ENCODE data around the gene HOXD4.

Gene HOXD4

DNA sequence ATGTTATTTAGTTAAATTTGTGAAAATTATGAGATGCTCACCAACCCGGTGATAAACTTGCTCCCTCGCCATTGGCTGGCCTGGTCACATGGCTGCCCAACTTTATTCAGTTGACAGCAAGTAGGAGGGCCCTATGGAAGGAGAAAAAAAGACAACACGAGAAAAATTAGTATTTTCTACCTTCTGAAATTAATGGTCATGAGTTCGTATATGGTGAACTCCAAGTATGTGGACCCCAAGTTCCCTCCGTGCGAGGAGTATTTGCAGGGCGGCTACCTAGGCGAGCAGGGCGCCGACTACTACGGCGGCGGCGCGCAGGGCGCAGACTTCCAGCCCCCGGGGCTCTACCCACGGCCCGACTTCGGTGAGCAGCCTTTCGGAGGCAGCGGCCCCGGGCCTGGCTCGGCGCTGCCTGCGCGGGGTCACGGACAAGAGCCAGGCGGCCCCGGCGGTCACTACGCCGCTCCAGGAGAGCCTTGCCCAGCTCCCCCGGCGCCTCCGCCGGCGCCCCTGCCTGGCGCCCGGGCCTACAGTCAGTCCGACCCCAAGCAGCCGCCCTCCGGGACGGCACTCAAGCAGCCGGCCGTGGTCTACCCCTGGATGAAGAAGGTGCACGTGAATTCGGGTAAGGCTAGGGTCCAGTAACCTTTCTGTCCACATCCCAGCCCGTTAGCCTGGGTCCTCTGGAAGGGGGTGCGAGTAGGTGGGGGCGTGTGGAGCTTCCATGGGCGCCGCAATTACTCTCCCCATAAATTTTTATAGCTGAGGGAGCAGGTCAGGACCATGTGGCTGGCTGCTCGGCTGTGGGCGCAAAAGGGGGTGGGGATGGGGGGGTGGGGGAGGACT, at the start of gene HOXD4:
Gene HOXD4 (plus strand): TSS at position 109 of the 846 bp plus-strand sequence. CDS start 84 bp downstream, at position 193.
- no peaks in the 10 kb centered on the region for H3K36me3 Mint-ChIP-seq (ENCODE audit: low read depth)
- H3K27me3 Mint-ChIP-seq (ENCODE audit: low read depth), result peaks cover 90% of the 10 kb centered on the region
- no peak within 1 kb of the TSS for H3K27ac Mint-ChIP-seq
- no peaks in the 10 kb centered on the region for H3K9me3 Mint-ChIP-seq
- H3K4me3 Mint-ChIP-seq, result no peak within 1 kb of the TSS
- DNase-seq (ENCODE audit: low spot score), result no peak
- H3K4me1 Mint-ChIP-seq (ENCODE audit: low read depth), result no peaks in the 10 kb centered on the region

DNA sequence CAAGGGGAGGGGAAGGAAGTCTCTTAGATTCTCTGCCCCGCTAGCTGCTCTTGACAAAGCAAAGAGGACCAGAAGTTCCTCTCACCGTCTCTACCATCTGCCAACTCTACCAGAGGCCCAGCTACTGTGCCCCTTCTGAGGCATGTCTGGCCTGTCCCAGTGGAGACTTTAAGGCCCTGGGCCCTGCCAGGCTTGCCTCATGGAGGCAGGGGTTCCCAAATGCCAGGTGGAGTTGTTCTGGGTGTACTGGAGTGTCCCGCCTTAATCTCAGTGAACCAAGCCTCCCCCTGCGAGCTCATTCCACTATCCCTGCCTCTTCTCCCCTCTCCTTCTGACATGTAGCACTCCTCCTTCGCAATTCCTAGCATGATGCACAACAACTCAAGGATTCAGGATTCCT, 49.5 kb upstream of the HOXD4 start:
- H3K4me3 Mint-ChIP-seq, result no peak overlapping the region
- no peaks in the 10 kb centered on the region for H3K9me3 Mint-ChIP-seq
- peaks cover 95% of the 10 kb centered on the region for H3K27me3 Mint-ChIP-seq (ENCODE audit: low read depth)
- no peak overlapping the region for H3K27ac Mint-ChIP-seq
- DNase-seq (ENCODE audit: low spot score), result no peak
- H3K4me1 Mint-ChIP-seq (ENCODE audit: low read depth), result peaks cover 7% of the 10 kb centered on the region
- peaks cover 3% of the 10 kb centered on the region for H3K36me3 Mint-ChIP-seq (ENCODE audit: low read depth)

DNA sequence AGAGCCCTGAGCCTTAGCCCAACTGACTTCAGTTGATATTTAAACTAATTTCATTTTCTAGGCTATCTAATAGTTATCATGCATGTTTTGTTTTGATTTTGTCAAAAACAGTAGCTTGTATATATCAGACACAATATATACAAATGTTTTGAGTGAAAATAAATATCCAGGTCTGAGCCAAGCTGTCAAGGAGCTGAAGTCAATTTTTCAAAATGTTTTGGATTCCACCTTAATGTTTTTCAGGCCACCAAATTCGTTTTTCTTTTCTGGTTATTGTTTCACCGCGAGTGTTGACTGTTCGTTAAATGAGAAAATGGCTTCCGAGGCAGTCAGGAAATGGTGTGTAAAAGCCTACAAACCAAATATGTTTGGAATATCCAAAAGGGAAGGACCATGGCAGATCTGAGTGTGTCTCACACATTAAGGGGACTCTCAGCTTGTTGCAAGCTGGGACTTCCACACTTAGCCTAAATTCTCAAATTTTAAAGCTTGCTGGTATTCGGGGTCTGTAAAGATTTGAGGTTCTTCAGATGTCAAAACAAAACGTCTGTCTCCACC, 49.0 kb upstream of the HOXD4 start:
- DNase-seq (ENCODE audit: low spot score), result no peak
- Mint-ChIP-seq H3K9me3 (no peaks in the 10 kb centered on the region), H3K27ac (no peak overlapping the region), H3K4me3 (no peak overlapping the region), H3K4me1 (ENCODE audit: low read depth) (peaks cover 7% of the 10 kb centered on the region), H3K36me3 (ENCODE audit: low read depth) (peaks cover 3% of the 10 kb centered on the region), H3K27me3 (ENCODE audit: low read depth) (peaks cover 93% of the 10 kb centered on the region)

DNA sequence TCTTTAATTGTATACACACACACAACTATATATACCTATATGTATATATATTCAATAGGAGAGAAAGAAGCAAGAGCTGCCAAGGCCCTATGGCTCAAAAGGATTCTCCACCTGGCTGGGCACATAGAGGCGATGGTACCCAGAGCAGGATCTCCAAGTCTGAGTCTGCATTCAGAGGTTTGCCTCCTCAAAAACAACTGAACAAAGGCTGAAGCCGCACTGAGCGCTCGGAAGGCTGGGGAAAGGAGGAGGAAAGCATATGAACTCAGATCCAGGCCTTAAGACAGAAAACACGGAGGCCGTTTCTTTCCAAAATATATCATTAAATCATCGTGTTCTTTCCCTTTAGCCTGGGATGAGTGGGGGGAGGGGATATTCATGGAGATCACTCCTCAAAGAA, 48.2 kb upstream of the HOXD4 start:
- H3K27me3 Mint-ChIP-seq (ENCODE audit: low read depth), result peaks cover 84% of the 10 kb centered on the region

DNA sequence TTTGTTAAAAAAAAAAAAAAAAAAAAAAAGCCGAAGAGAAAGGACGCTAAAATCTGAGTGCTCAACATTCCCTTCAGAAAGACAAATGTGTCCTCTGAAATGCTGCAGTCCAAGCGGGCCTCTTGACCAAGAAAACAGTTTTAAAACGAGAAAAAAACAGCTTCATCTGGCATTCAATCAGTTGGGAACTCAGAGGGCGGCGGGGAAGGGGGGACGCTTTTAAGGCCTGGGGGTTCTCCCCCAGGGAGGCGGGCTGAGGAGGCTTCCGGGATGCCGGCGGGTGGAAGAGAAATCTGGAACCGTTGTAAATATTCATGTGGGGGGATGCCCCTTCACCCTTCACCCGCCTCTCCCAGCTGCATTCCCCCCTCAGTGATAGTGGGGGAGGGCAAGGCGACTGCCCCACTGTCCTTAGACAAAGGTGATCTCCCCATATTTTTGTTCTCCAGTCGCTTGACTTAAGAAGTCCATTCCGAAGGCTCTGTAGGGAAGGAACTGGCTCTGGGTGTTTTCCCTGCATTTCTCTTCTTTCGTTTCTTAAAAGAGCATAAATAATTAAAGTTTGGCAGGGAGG, 47.5 kb upstream of the HOXD4 start:
- no peaks in the 10 kb centered on the region for H3K9me3 Mint-ChIP-seq
- peaks cover 83% of the 10 kb centered on the region for H3K27me3 Mint-ChIP-seq (ENCODE audit: low read depth)
- peaks cover 3% of the 10 kb centered on the region for H3K36me3 Mint-ChIP-seq (ENCODE audit: low read depth)
- no peak overlapping the region for H3K27ac Mint-ChIP-seq
- H3K4me3 Mint-ChIP-seq, result no peak overlapping the region
- H3K4me1 Mint-ChIP-seq (ENCODE audit: low read depth), result peaks cover 3% of the 10 kb centered on the region
- no peak for DNase-seq (ENCODE audit: low spot score)

More for the DNA sequence above, 48.2 kb upstream of the HOXD4 start:
- Mint-ChIP-seq H3K4me3 (no peak overlapping the region), H3K9me3 (no peaks in the 10 kb centered on the region), H3K27ac (no peak overlapping the region), H3K4me1 (ENCODE audit: low read depth) (peaks cover 3% of the 10 kb centered on the region), H3K36me3 (ENCODE audit: low read depth) (peaks cover 3% of the 10 kb centered on the region)
- no peak for DNase-seq (ENCODE audit: low spot score)

DNA sequence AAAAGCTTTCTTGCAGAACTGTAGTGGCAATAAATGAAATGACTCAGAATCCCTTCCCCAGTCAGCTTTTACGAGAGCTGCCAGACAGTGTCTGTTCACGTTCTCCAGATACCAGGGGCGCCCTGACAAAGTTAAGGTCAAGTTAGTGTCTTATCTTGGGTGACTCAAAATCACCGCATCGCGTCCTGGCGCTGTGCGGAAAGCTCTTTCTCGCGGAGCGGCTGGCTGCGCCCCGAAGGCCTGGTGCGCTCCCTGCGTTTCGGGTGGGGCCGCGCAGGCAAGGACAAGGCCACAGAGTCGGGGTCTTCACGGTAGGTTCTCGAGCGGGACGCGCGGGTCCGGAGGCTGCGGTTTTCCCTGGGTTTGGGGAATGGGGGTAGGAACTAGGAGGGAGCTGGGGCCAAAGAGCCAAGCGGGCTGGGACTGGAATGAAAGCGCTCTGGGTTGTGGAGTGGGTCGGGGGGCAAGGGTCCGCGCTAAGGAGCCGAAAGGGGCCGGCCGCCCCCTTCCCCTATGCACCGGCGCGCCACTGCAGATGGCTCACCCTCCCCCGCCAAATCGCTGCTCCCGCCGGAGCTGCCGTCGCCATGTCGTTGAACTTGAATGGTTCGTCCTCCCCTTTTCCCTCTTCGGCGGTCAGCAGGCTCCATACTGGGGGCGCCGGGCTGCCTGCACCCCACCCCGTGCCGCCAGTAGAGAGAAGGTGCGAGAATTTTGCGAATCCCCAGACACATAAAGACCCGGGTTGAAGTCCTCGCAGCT, 46.9 kb upstream of the HOXD4 start:
- Mint-ChIP-seq H3K36me3 (ENCODE audit: low read depth) (peaks cover 3% of the 10 kb centered on the region), H3K4me3 (no peak overlapping the region), H3K27me3 (ENCODE audit: low read depth) (peaks cover 83% of the 10 kb centered on the region), H3K4me1 (ENCODE audit: low read depth) (peaks cover 5% of the 10 kb centered on the region), H3K9me3 (peaks cover 3% of the 10 kb centered on the region), H3K27ac (peak overlapping the region; percentile 73)
- no peak for DNase-seq (ENCODE audit: low spot score)

DNA sequence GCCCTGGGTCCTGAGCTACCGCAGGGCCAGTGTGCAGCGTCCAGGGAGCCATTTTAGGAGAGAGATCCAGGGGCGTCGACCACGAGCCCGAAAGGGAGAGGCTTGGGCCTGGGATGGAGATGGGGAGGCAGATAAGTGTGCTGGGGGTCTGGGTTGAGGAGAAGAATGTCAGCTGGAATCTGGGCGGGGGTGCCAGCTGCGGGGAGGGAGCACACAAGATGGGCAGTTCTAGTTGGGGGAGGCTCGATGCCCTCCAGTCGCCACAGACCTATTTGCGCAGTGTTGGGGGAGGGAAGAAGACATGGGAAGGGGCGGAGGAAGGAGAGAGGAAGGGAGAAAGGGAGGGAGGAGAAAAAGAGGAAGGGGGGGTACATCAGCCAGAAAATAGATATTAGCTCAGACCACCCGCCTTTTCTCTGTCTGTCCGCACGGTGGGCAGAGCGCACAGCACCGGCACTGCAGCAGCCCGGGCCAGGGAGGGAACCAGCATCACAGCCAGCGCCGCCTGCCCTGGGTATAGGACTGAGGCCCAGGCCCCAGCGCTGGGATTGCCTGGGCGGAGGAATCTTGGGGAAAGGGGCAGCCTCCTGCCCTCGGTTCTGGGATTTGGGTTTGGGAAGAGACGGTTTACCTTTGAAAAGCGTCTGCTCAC, 46.1 kb upstream of the HOXD4 start:
- peak overlapping the region; percentile 73 for H3K27ac Mint-ChIP-seq
- H3K4me1 Mint-ChIP-seq (ENCODE audit: low read depth), result peaks cover 5% of the 10 kb centered on the region
- no peak for DNase-seq (ENCODE audit: low spot score)

DNA sequence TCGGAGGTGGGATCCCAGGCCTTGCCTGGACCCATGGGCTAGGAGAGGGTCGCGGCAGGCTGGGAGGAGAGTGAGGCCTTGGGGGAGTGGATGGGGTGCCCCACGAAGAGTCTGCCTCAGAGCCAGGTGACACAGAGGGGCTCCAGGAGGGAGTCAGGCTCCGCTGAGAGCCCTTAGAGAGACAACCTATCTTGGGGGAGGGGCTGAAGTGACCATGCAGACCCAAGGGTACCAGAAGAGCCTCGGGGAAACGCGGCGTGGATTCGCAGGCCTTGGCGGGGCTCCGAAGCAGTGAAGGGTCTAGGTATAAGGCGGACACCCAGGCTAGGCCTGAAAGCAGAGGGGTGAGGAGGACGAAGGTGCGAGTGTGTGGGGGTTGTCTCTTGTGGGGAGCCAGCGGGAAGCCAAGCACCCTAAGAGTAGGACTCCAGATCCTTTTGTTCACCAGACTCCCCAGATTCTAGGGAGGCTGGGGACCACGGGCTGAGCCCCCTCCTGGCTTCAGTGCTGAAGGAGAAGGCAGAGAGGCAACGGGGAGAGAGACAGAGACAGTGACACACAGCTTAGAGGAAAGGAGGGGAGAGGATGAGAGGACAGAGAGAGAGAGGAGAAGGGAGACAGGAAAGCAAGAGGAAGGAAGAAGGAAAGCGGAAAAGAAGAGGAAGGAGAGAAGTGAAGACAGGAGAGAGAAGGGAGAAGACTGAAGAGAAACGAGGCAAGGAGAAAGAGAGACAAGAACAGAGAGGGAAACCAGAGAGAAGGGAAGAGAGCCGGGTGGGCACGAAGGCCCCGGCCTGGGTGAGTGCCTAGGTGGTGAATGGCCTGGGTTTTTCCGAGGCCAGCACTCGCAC, 45.4 kb upstream of the HOXD4 start:
- H3K4me3 Mint-ChIP-seq, result peak overlapping the region; percentile 39
- H3K27ac Mint-ChIP-seq, result peak overlapping the region; percentile 90
- peaks cover 3% of the 10 kb centered on the region for H3K36me3 Mint-ChIP-seq (ENCODE audit: low read depth)
- peaks cover 5% of the 10 kb centered on the region for H3K4me1 Mint-ChIP-seq (ENCODE audit: low read depth)
- peaks cover 4% of the 10 kb centered on the region for H3K9me3 Mint-ChIP-seq
- no peak for DNase-seq (ENCODE audit: low spot score)
- peaks cover 84% of the 10 kb centered on the region for H3K27me3 Mint-ChIP-seq (ENCODE audit: low read depth)

More for the DNA sequence above, 46.1 kb upstream of the HOXD4 start:
- peaks cover 85% of the 10 kb centered on the region for H3K27me3 Mint-ChIP-seq (ENCODE audit: low read depth)
- H3K4me3 Mint-ChIP-seq, result no peak overlapping the region
- H3K9me3 Mint-ChIP-seq, result peaks cover 4% of the 10 kb centered on the region
- H3K36me3 Mint-ChIP-seq (ENCODE audit: low read depth), result peaks cover 3% of the 10 kb centered on the region

DNA sequence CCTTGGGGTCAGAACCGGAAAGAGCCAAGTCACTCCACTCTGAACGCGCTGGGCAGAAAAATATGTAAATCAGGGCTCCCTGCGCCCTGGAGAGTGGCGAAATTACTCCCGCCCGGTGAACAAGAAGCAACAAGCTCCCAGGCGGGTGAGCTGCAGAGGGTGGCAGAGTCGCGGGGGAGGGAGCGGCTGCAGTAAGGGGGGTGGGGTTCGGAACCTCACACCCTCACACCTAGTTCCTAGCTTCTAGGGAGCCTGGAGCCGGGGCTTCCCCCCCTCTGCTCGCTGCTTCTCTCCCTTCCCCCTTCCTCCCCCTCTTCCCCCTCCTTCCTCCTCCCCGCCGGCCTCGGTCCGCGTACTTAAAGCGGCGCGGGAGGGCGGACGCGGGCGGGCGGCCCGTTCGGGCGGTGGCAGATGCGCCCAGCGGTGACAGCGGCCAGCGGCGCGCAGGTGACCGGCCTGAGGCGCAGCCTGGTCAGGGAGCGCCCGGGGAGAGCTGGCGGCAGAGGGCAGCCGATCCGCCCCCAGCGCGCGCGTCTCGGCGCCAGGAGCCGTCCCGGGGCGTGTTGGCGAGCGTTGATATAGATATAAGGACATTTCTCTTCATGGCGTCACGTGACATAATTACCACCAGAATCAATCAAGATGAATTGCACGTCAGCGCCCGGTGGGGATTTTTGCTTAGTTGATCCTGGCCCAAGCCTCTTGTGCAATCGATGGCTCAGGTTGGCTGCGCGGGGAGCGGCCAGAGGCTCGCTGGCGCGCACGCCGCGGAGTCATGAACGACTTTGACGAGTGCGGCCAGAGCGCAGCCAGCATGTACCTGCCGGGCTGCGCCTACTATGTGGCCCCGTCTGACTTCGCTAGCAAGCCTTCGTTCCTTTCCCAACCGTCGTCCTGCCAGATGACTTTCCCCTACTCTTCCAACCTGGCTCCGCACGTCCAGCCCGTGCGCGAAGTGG, 44.5 kb upstream of the HOXD4 start, which contains the start of gene HOXD11:
Gene HOXD11 (plus strand): TSS at position 700 of the 959 bp plus-strand sequence. CDS start 76 bp downstream, at position 776.
- Mint-ChIP-seq H3K4me1 (ENCODE audit: low read depth) (peaks cover 5% of the 10 kb centered on the region), H3K4me3 (peak within 1 kb of the TSS; percentile 39), H3K27me3 (ENCODE audit: low read depth) (peaks cover 84% of the 10 kb centered on the region), H3K36me3 (ENCODE audit: low read depth) (peaks cover 3% of the 10 kb centered on the region), H3K9me3 (peaks cover 4% of the 10 kb centered on the region), H3K27ac (peak within 1 kb of the TSS; percentile 90)
- DNase-seq (ENCODE audit: low spot score), result no peak

DNA sequence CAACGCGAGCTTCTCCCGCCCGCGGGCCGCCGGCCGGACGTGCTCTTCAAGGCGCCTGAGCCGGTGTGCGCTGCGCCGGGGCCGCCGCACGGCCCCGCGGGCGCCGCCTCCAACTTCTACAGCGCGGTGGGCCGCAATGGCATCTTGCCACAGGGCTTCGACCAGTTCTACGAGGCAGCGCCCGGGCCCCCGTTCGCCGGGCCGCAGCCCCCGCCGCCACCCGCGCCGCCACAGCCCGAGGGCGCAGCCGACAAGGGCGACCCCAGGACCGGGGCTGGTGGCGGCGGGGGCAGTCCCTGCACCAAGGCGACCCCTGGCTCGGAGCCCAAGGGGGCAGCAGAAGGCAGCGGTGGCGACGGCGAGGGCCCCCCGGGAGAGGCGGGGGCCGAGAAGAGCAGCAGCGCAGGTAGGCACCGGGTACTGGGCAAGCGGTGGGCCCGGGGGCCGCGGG, 43.6 kb upstream of the HOXD4 start:
- peaks cover 5% of the 10 kb centered on the region for H3K4me1 Mint-ChIP-seq (ENCODE audit: low read depth)
- peaks cover 3% of the 10 kb centered on the region for H3K36me3 Mint-ChIP-seq (ENCODE audit: low read depth)
- peaks cover 83% of the 10 kb centered on the region for H3K27me3 Mint-ChIP-seq (ENCODE audit: low read depth)
- no peak for DNase-seq (ENCODE audit: low spot score)
- H3K9me3 Mint-ChIP-seq, result peaks cover 4% of the 10 kb centered on the region
- H3K4me3 Mint-ChIP-seq, result no peak overlapping the region
- no peak overlapping the region for H3K27ac Mint-ChIP-seq

DNA sequence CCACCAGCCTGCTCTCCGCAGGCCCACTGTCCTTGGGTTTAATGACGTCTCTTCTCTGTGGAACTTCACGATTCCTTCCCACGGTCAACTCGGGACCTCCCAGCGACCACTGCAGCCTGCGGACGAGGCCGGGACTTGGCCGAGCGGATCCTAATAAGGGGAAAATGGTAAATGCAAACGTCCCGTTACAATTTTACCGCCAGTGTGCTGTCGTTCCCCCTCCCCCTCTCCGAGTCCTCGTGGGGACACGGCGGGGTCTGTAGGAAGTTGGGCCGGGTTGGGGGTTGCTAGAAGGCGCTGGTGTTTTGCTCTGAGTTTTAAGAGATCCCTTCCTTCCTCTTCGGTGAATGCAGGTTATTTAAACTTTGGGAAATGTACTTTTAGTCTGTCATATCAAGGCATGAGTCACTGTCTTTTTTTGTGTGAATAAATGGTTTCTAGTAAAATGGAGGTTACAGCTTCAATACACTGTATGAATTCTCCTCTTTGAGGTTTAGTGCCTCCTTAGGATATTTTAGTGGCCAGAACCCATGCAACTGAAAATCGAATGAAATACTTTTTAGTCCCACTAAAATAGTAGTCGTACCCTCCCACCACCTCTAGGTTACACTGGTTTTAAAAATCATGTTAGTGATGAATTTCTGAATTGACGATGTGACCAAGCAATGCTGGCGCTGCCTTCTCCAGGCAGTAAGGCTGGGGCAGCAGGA, 42.0 kb upstream of the HOXD4 start:
- H3K27ac Mint-ChIP-seq, result peak overlapping the region; percentile 65
- H3K36me3 Mint-ChIP-seq (ENCODE audit: low read depth), result peaks cover 3% of the 10 kb centered on the region
- H3K4me3 Mint-ChIP-seq, result no peak overlapping the region
- peaks cover 83% of the 10 kb centered on the region for H3K27me3 Mint-ChIP-seq (ENCODE audit: low read depth)
- DNase-seq (ENCODE audit: low spot score), result no peak
- peaks cover 5% of the 10 kb centered on the region for H3K4me1 Mint-ChIP-seq (ENCODE audit: low read depth)
- H3K9me3 Mint-ChIP-seq, result peaks cover 4% of the 10 kb centered on the region
